Activated T-cell treated with anti-CD3 and anti-CD28 coated beads for 24 hours (primary cell): ENCODE data around the gene MMADHC.
"Not testable (repeated sequence)": the region's sequence is repeated elsewhere in the genome, so short reads cannot be mapped to it uniquely, and the experiment has no call there.

Experiments
- DNase-seq: peaks from one replicate; pipeline ENCODE4 v3.0.0-alpha.2; 2020; ENCODE audit warnings: low read depth

The MMADHC gene

DNA sequence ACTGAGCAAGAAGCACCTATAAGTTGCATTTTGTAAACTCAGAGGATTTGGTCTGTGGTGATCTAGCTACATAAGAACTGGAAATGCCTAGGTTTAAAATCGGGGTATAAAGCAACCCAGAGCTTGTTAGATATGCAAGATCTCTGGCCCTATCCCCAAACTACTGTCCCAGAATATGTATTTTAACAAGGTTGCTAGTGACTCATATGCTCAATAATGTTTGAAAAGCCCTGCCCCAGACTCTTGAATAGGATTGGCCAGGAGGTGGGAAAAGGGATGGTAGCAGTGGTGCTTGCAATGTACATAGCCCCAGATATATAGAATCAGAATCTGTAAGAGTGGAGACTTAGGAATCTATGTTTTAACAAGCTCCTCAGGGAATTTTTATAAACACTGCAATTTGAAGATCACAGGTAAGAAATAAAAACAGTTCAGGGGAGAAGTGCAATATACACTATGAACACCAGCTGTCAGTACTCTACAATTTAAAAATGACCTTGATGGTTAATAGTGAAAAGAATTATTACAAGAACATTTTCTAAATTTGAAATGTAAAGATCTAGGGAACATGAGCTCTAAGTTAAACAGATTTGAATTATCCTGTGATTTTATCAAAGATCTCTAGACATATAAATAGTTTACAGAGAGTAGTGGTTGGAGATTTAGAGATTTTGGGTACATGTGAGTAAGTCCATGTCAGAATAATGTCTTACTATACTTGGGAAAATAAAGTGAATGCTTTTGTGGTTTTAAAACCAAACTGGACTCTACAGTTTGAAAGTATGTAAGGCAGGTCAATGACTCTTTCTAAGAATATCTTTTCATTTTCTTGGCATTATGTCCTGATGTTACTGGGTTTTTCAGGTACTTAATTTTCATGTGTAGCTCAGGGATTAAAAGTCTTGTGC is 7.7 kb upstream of the MMADHC start:
- DNase-seq, result no peak

DNA sequence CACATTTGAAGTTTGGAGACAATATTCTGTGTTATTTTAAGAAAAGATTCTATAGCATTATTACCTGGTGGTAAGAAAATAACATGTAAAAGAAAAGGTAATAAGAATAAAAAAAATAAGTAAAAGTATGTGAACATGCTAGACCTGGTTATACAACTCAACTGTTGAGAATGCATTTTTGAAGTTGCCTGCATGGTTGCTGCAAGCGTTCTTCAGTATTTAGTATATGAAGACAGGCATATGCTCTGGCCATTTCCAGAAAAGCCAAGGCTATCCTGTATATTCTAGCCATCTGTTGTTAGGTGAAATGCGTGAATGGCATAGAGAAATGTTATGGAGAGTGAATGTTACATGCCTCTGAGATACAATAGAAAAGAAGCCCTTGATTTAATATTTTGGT is 6.8 kb upstream of the MMADHC start:
- DNase-seq, result no peak

DNA sequence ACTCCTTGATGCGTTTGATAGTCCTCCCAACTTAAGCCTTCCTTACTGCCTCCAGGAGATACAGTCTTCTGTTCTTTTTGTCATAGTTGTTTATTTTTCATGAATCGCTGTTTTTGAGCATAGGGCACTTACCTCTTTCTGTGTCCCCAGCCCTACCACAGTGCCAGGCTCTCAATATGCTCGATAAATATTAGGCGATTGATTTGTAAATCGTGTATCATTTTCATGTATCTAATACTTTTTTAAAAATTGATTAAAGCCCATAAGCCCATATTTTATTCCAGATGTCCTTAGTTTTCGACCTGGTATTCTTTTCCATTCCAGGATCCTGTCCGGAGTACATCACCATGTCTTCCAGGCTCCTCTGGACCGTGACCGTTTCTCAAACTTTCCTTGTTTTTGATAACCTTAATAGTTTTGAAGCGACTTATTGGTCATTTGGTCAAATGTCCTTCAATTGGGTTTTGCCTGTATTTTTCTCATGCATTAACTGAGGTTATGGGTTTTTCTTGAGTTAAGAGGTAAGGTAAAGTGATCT is 444 bp upstream of the MMADHC start:
- DNase-seq, result no peak

DNA sequence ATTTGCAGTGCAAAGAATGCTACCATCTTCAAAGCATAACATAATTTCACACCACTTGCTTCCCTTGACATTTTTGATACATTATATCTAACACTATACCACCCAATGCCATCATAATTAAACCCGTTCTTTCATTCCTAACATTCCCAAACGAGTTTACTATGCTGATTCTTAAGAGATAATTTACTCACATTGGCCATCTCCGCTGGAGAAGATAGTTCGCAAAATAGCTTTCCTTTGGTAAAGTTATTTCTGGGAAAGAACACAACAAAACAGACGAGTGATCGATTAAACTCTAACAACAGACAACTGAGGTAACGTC is 716 bp downstream of the MMADHC start:
- no peak for DNase-seq

DNA sequence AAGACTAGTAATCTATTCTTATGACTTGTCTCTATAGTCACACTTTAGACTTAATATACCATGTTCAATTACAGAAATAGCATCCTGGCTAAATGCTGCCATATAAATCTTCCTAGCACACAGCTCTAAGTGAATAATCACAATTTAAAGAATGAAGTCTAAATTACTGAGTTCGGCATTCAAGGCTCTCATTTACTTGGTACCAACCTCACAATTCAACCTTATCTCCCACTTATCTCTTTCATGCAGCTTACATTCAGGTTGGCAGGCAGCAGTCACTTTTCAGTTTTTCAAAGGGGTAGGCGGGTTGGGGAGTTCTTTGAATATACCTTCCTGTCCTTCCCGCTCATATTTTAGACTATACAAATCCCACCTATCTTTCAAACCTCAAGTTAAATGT is 1.5 kb downstream of the MMADHC start:
- DNase-seq, result no peak

DNA sequence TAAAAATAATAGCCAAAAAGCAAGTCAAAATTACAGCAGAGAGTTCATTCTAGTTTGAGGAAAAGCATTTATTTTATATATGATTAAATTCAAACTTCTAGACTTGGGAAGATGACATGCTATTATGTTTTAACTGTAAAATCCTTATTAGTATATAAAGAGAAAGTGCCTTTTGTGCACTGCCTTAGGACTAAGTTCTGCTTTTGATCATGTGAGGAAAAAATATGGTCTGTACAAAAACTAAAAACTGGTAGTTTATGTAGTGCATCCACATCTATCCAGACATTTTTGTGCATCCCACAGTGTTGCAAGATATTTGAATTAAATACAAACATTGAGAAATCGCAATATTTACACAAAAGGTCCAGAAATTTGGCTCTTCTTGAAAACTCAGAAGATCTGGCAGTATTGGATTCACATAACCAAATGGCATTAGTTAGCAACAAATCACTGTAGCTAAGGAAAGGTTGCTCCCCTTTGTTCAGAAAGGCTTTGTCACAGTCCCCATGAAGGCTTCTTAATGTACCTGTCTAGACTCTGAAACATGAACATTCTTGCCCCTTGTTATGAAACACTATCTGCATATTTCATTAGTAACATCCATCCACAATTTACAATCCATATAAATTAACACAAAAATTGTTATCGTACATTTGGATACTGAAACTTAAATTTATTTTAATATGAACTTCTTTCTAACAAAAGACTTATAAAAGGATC is 2.2 kb downstream of the MMADHC start:
- no peak for DNase-seq

DNA sequence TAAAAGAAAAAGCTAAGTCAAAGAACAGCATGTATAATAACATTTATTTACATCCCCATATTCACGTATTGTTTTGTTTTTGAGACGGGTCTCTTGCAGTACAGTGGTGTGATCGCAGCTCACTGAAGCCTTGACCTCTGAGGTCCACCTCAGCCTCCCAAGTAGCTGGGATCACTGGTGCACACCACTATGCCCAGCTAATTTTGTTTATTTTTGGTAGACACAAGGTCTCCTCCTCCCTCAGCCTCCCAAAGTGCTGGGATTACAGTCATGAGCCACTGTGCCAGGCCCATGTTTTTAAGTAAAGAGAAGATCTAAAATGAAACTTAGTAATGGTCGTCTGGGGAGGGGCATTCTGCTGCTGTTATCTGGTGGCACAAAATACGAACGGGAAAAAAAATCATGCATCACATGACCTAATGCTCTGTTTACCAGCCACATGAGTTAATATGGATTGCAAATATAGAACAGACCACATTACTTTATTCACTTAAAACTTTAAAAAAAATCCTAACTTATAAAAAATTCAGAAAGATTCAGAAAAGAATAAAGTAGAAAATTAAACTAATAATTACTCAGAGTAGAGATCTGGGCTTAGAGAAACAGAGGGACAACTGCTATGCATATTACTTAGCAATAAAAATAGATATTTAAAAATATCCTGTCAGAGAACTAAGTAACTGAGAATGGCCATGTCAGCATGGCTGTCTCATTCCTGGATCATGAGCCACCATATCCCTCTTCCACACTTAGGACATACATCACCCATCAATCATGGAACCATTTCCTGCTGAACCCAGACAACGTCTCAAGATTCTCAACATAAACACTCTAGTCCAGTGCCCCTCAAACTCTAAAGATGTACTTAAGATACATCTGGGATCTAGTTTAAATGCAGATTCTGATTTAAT is 7.3 kb downstream of the MMADHC start:
- DNase-seq, result no peak

DNA sequence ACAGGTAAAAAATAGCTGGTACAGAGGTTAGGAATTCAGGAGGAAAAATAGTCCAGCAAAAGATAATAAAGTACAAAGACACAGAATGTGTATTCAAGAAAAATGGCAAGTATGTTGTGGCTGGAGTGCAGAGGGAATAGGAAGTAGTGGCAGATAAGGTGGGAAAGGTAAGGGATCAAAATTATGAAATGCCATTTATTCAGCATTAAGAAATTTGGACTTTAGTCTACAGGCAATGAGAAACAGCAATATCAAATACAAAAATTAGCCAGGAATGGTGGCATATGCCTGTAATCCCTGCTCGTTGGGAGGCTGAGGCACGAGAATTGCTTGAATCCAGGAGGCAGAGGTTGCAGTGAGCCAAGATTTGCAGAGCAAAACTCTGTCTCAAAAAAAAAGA is 10.3 kb downstream of the MMADHC start:
- no peak for DNase-seq

DNA sequence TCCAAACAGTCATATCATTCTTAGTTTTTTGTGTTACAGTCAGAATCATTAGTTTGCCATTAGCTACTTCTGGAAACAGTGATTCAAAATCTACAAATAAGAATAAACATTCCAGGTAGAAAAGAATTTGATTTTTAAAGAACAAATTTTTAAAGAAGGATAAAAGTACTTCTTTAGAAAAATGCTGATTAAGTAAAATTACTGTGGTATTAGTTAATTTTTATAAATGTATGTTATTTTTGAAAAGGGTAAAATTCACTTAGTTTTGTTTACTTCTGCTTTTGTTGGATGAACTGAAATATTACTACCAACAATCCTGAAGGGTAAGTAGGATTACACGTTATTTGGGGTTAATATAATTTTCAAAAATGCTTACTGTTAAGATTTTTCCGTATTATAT is 11.8 kb downstream of the MMADHC start:
- DNase-seq, result no peak

DNA sequence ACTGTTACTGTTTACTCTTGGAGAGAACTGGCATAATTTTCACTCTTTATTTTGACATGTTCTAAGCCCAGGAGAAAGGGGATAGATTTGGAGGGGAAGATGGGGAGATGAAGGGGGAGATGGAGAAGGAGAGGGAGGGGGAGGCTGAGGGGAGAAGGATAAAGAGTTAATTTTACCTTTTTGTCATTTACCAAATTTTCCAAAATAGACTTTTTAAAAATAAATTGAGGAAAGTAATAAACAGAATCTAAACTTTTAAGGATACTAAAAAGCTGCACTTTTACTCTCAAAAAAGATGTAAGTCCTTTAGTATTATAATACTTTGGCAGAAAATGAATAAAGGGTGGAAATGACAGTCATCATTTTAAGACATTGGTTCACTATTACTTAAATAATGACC is 12.3 kb downstream of the MMADHC start:
- DNase-seq, result no peak

DNA sequence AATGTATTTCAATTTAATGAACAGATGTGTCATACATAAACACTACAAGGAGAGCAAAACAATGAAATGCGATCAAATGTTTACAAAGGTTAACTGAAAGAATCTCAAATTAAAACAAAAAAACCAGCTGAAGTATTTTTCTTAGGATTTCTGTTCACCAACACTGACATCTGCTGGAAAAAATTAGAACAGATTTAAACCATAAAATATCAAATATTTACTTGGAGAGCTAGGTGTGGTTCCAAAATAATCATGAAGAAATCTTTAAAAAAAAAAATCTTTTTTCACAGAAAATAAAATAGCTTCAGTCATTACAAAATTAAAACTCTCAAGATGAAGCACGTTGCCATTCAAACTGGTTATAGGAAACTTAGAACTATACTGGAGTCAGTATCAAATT is 13.8 kb downstream of the MMADHC start:
- no peak for DNase-seq

DNA sequence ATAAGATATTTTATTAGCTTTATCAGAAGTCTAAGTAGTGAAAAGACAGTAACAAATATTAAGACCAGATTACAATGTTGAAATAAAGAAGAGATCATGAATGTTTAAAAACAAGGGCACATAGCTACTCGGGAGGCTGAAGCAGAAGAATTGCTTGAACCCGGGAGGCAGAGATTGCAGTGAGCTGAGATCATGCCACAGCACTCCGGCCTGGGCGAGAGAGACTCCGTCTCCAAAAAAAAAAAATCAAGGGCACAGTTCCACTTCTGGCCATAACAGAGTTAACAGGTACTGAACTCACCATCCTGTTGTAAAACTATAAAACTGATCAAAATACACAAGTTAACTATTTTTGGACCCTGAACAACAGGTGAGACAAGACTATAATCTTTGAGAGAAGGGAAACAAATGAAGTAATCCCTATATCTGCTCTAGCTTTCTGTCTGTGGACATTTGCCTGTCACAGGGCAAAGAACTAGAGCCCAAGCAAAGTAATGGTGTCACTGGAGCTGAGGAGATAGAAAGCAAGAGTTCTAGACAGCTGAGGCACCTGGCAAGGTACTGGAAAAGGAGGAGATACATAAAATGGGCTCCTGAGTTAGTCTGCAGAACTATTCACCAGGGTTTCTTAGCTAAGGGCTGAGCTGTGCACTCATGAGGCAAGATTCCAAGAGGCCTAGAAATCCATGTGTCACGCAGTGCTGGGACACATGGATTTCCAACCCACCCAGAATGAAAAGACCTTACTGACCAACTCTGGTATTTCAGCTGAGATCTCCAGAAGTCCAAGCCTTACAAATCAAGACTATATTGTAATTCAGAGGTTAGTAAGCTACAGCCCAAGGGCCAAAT is 15.2 kb downstream of the MMADHC start:
- DNase-seq, result no peak

DNA sequence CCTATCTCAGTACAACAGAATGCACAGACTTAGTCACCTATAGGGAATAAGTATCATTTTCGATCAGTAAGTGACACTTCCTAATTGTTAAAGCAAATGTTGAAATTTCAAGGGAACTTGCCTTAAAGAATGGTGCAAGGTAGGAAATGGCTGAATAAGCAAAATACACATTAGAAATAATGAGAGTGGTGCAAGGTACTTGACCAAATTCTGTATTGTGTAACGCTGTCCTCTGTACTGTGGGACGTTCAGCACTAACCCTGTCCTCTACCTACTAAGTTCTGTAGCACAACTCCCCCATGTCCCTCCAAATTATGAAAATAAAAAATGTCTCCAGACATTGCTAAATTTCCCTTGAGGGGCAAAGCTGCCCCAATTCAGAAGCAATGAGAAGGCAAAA is 19.4 kb downstream of the MMADHC start:
- DNase-seq, result no peak

DNA sequence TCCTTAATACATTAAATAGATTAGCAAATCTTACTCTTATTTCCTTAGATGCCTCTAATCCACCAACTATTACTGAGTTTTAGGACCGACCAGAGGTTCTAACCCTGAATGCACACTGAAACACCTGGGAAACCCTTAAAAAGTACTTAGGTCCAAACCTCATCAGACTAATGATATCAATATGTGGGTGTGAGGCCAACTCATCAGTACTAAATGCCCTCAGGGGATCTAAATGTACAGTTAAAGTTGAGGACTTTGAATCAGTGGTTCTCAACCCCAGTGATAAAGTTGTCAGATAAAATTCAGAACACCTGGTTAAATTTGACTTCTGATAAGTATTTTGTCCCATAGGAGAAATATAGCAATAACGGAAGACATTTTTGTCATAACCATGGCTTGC is 20.9 kb downstream of the MMADHC start:
- no peak for DNase-seq

DNA sequence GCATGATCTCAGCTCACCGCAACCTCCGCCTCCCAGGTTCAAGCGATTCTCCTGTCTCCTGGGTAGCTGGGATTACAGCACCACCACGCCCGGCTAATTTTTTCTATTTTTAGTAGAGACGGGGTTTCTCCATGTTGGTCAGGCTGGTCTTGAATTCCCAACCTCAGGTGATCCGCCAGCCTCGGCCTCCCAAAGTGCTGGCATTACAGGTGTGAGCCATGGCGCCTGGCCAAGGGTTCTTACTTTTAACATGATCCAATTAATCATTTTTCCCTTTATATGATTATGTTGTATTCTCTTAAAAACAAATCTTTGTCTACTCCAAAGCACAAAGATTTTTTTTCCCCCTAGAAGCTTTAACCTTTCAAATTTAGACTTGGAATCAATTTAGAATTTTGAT is 21.9 kb downstream of the MMADHC start:
- DNase-seq, result not testable (repeated sequence)

DNA sequence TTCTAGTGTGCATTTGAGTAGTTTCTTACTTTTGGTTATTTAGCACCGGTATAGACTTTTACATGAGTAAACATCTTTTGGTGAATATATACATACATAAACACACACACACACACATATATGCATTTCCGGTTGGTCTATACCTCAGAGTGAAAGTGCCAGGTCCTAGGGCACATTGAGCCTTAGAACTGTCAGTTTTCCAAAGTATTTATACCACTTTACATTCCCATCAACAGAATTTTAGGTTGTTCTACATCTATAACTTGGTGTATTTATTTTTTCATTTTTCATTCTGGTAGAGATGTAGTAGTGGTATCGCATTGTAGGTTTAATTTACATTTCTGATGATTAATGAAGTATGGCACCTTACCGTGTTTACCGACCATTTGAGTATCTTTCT is 22.6 kb downstream of the MMADHC start:
- DNase-seq, result no peak

DNA sequence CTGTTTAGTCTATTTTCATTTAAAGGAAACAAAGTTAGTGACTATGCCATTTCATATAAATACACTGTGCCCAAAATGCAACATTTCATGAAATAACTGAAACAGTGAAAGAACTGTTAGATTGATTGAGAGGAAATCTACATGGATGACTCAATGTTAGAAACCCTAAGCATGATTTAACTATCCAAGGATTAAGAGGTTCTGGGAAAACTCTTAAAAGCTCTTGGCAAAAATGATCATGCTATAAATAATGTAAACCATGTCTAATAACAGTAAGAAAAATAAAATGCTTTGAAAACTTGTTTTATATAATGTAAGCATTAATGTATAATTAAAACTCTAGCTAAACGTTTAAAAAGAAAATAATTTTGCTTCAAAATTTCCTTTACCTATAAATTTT is 23.5 kb downstream of the MMADHC start:
- no peak for DNase-seq

DNA sequence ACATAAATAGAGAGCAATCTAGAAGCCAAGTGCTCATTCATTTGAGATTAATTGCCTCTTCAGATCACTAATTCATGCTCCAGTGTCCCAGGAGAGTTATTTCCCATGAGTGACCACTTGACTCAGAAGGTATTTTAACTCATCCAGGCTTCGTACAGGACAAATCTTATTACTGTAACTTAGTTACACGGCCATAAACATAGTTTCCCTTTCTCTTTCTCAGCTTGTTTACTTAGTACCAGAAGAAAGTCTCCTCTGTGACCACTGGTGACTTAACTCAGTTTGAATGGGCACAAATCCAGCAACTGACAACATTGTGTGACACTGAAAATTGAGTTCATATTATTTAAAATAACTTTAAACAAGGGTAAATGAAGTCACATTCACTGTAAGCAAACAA is 25.3 kb downstream of the MMADHC start:
- no peak for DNase-seq

DNA sequence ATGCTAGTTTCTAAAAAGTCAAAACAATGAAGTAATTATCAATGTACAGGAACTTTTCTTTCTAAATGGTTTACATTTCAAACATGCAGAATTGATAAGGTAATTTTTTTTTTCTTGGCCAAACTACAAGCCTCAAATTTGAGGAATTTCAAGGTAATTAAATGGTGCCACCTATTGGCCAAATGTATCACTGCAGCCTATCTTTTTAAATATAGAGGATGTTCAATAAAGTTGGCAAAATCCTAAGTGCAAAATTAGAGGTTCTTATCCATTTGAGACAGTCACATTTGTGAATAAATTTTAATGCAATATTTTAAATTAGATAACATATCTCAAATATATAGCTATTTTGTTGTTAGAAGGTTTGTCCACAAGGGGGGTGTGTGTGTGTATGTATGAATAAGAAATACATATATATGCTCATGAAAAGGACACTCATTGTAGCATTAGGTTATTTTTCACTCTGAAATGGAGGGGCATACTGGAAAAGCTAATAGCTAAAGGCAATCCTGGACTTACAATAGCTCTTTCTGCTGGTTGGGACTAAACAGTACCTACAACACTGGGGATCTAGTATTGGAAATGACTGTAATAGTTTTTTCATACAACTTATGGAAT is 26.2 kb downstream of the MMADHC start:
- peak; percentile 10 for DNase-seq

DNA sequence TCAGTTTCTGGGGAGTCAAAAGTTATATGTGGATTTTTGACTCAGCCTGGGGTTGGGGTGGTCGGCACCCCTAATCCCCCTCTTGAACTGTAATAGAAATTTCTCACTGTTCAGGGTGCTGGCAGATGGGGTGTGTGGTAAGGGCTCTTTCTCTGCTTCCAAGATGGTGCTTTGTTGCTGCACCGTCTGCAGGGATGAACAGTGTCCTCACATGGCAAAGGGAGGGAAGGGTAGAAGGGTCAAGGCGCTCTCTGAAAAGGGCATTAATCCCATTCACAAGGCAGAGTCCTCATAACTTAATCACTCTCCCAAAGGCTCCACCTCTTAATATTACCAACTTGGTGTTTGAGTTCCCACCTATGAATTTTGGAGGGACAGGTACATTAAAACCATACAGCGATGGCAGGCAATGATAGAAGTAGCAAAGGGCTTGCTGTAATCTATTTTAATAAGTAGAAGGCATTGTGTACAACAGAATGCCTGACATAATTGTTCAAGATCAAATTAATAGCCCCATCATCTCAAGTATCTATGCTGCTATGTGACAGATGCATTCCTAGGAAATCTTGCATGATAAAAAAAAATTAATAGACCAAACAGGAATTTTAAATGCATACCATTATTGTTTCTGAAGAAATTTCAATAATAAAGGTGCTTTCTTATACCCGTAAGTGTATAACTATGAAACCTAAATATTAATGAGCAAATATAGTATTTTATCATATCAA is 28.1 kb downstream of the MMADHC start:
- DNase-seq, result no peak
